ENCODE results near the gene NR3C2.

NR3C2 gene

GRCh38 chr4:148366251-148366650, 76.0 kb downstream of the NR3C2 start:
- no peak for TF ChIP-seq CTCF (IDR thresholded peaks at IDR 0.05; ENCODE audit: low read depth, low read length, missing control alignments)
- Histone ChIP-seq H3K27ac (no peak overlapping the region), H3K36me3 (replicated peaks) (no peaks in the 10 kb centered on the region), H3K4me3 (ENCODE audit: low read depth, low read length) (no peak overlapping the region), H3K27me3 (replicated peaks) (no peaks in the 10 kb centered on the region)
- no peak for DNase-seq
- in situ Hi-C loops (cut with HindIII; ENCODE audit: low pct_ligation_motif_present, low sequenced_read_pairs): no loop called here

- Histone ChIP-seq H3K4me3 (ENCODE audit: low read depth, low read length) (no peak overlapping the region), H3K27me3 (replicated peaks) (no peaks in the 10 kb centered on the region), H3K27ac (no peak overlapping the region), H3K36me3 (replicated peaks) (no peaks in the 10 kb centered on the region)
- no peak for DNase-seq
- in situ Hi-C loops (cut with HindIII; ENCODE audit: low pct_ligation_motif_present, low sequenced_read_pairs): no loop called here
- TF ChIP-seq CTCF (IDR thresholded peaks at IDR 0.05; ENCODE audit: low read depth, low read length, missing control alignments): no peak
Observed at GRCh38 chr4:148364525-148364924, 77.7 kb downstream of the NR3C2 start.

- Histone ChIP-seq H3K4me3 (ENCODE audit: low read depth, low read length) (no peak overlapping the region), H3K27ac (no peak overlapping the region), H3K36me3 (replicated peaks) (no peaks in the 10 kb centered on the region), H3K27me3 (replicated peaks) (no peaks in the 10 kb centered on the region)
- no peak for DNase-seq
- in situ Hi-C loops (cut with HindIII; ENCODE audit: low pct_ligation_motif_present, low sequenced_read_pairs): no loop called here
- TF ChIP-seq CTCF (IDR thresholded peaks at IDR 0.05; ENCODE audit: low read depth, low read length, missing control alignments): no peak
Observed at GRCh38 chr4:148359769-148360168, 82.4 kb downstream of the NR3C2 start.

- in situ Hi-C loops (cut with HindIII; ENCODE audit: low pct_ligation_motif_present, low sequenced_read_pairs): no loop called here
- H3K27me3 ChIP-seq (replicated peaks): no peaks in the 10 kb centered on the region
- DNase-seq: no peak
- H3K36me3 ChIP-seq (replicated peaks): no peaks in the 10 kb centered on the region
- no peak overlapping the region for H3K27ac ChIP-seq
- H3K4me3 ChIP-seq (ENCODE audit: low read depth, low read length): no peak overlapping the region
- no peak for TF ChIP-seq CTCF (IDR thresholded peaks at IDR 0.05; ENCODE audit: low read depth, low read length, missing control alignments)
Observed at GRCh38 chr4:148355442-148356123, 86.6 kb downstream of the NR3C2 start.

GRCh38 chr4:148354186-148354585, 88.0 kb downstream of the NR3C2 start:
- Histone ChIP-seq H3K4me3 (ENCODE audit: low read depth, low read length) (no peak overlapping the region), H3K27me3 (replicated peaks) (no peaks in the 10 kb centered on the region), H3K27ac (no peak overlapping the region), H3K36me3 (replicated peaks) (no peaks in the 10 kb centered on the region)
- in situ Hi-C loops (cut with HindIII; ENCODE audit: low pct_ligation_motif_present, low sequenced_read_pairs): no loop called here
- no peak for TF ChIP-seq CTCF (IDR thresholded peaks at IDR 0.05; ENCODE audit: low read depth, low read length, missing control alignments)
- DNase-seq: no peak

- TF ChIP-seq CTCF (IDR thresholded peaks at IDR 0.05; ENCODE audit: low read depth, low read length, missing control alignments): no peak
- H3K27me3 ChIP-seq (replicated peaks): no peaks in the 10 kb centered on the region
- no peaks in the 10 kb centered on the region for H3K36me3 ChIP-seq (replicated peaks)
- in situ Hi-C loops (cut with HindIII; ENCODE audit: low pct_ligation_motif_present, low sequenced_read_pairs): no loop called here
- H3K27ac ChIP-seq: no peak overlapping the region
- H3K4me3 ChIP-seq (ENCODE audit: low read depth, low read length): no peak overlapping the region
- no peak for DNase-seq
Observed at GRCh38 chr4:148353571-148353970, 88.6 kb downstream of the NR3C2 start.

Measured in brain microvascular endothelial cell (primary cell).